SH-SY5Y (cell line): ENCODE data around the gene OR5AS1.

Experiments
- GATA2 ChIP-seq: IDR thresholded peaks from 2 replicates; pipeline ENCODE4 v1.6.1; 2011; ENCODE audit warnings: mild to moderate bottlenecking, low read depth, low read length
- GATA3 ChIP-seq: IDR thresholded peaks from 2 replicates; pipeline ENCODE4 v1.6.1; 2011; ENCODE audit warnings: low read depth, mild to moderate bottlenecking, low read length, moderate library complexity

- TF ChIP-seq GATA3 (no peak), GATA2 (no peak)
These were observed 18.1 kb downstream of the OR5AS1 start for GRCh38 chr11:56045538-56045937.
